LNCAP (cell line): ENCODE measurements around the gene KREMEN2.

Experiments
- TF ChIP-seq, protein P1 (sequence below): fragments of 450-650 bp; IDR thresholded peaks from 2 replicates; pipeline ENCODE4 v1.5.1; 2017; ENCODE audit warnings: mild to moderate bottlenecking

KREMEN2 gene

GRCh38 chr16:2974319-2975056 is 10.4 kb downstream of the KREMEN2 start:
- TF ChIP-seq, protein P1, sequence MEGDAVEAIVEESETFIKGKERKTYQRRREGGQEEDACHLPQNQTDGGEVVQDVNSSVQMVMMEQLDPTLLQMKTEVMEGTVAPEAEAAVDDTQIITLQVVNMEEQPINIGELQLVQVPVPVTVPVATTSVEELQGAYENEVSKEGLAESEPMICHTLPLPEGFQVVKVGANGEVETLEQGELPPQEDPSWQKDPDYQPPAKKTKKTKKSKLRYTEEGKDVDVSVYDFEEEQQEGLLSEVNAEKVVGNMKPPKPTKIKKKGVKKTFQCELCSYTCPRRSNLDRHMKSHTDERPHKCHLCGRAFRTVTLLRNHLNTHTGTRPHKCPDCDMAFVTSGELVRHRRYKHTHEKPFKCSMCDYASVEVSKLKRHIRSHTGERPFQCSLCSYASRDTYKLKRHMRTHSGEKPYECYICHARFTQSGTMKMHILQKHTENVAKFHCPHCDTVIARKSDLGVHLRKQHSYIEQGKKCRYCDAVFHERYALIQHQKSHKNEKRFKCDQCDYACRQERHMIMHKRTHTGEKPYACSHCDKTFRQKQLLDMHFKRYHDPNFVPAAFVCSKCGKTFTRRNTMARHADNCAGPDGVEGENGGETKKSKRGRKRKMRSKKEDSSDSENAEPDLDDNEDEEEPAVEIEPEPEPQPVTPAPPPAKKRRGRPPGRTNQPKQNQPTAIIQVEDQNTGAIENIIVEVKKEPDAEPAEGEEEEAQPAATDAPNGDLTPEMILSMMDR, result no peak

DNA sequence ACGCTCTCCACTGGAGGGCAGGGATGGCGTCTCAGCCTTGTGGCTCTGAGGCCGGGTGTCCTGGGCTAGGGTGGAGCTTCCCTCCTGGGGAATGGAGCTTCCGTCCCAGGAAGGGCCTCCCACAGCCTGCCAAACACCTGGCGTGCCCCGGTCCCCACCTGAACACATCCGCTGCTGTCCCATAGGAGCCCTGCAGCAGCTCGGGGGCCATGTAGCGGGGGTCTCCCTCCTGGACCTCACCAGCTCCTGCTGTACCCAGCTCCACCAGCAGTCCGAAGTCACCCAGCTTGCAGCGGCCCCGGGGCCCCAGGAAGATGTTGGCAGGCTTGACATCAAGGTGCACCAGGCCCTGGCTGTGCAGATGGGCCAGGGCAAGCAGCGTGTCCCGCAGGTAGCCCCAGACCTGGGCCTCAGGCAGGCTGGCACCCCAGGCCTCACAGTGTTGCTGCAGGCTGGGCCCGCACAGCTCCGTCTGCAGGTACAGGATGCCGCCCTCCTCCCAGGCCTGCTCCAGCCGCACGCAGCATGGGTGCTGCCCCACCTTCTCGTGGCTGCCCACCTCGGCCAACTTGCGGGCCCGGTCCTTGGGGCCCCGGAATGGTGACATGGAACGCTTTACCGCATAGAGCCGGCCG is 11.2 kb downstream of the KREMEN2 start:
- TF ChIP-seq, protein P1, result no peak

DNA sequence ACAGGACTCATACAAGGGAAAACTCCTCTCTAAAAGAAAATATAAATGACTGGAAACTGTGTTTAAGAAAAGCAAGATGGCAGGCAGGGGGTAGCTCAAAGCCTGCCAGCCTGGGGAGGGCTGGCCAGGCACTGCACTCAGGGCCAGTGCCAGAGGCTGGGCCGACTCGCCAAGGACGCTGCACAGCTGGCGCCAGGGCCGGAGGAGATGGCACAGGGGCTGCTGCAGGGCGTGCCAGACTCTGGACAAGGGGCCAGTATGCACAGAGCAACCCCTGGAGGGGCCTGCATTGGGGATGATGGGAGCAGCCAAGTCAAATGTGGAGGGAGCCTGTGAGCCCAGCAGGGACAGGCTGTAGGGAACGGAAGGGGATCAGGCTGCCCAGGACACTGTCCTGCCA is 12.1 kb downstream of the KREMEN2 start:
- TF ChIP-seq, protein P1, result no peak

DNA sequence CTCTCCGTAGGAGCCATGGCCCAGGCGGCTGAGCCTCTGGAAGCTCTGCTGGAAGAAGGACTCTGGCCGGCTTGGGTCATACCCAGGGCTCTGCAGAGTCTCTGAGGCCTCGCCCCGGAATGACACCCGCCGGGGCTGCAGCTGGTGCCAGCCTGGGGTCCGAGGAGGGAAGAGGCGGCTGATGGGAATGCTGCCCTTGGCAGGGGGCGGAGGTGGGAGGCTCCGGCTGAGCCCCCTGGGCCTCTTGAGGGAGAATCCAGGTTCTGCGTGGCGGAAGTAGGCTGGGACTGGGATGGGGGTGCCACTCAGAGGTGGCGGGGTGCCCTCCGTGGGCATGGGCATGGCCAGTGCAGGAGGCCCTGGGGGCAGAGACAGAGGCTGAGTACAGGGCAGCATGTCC is 12.6 kb downstream of the KREMEN2 start:
- TF ChIP-seq, protein P1, result no peak

GRCh38 chr16:2977440-2977839 is 13.4 kb downstream of the KREMEN2 start:
- TF ChIP-seq, protein P1, result no peak

DNA sequence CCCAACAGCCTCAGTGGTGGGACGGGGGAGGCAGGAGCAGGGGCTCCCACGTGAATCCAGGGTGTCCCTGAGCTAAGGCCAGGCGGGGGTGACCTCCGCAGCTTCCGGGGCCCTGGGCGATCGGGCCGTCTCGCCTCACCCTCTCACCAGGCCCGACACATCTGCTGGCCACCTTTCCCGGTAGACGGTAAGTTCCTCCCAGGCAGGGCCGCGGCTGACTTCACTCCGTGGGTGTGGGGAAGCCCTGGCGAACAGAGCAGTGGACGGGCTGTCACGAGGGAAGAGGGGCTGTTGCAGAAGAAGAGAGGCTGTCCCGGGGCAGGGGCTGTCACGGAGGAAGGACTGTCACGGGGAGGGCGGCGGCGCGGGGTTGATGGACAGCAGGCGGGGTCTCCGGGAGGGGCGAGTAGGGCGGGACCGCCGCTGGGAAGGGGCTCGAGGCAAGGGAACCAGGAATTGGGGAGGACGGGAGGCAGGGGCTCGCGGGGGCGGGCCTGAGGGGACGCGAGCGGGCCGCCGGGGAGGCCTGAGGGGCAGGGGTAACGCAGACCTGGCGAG is 15.7 kb downstream of the KREMEN2 start:
- TF ChIP-seq, protein P1, result no peak

DNA sequence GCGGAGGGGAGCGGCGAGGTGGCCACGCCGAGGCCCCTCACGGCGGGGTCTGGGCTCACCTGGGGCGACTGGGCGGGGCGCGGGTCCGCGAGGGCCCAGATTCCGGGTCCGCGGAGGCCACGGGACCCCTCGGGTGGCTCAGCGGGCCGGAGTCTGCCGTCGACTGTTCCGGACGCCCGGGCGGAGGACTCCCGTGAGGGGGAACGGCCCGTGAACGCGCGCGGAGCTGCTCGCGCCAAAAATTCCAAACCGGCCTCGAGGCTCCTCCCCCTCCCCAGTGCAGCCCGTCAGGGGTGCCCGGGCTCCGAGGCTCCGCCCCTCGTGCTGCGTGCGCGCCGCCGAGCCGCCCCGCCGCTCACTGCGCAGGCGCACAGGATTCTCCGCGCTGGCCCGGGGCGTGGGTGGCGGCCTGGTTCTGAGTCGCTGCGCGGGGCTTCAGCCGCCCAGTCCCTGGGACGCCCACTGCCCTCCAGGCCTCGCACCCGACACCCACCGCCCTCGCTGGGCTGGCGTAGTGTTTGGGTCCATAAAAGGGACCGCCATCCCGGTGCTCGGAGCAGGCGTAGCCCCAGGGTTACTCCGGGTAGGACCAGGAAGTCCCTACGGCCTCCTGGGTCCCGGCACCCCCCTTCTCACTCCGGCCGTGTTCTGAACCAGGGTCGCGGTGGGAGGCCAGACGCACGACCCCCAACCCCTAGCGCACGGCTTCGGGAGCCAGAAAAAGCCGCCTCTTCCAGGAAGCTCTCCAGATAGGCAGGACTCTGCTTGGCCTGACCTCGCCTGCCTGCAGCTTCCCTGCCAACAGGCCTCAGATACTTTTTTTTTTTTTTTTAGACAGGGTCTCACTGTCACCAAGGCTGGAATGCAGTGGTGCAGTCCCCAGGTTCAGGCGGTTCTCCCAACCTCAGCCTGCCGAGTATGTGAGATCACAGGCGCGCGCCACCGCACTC is 16.4 kb downstream of the KREMEN2 start, which contains the start of gene PKMYT1:
PKMYT1 (minus strand) TSS at position 220 of the 950 bp plus-strand sequence. CDS start 789 bp downstream, outside the sequence.
- TF ChIP-seq, protein P1, result no peak
